ENCODE measurements around the gene BEAN1. TPM values are rescaled to one million over a fixed set of nuclear protein-coding genes. Genes with fewer than 3 reads are reported as not detected.
A peak's percentile ranks its signal among the peaks of the same experiment; 100 is the strongest.

BEAN1 gene
- total RNA-seq, 1 donor from 2014 or later, result 0.34 TPM

DNA sequence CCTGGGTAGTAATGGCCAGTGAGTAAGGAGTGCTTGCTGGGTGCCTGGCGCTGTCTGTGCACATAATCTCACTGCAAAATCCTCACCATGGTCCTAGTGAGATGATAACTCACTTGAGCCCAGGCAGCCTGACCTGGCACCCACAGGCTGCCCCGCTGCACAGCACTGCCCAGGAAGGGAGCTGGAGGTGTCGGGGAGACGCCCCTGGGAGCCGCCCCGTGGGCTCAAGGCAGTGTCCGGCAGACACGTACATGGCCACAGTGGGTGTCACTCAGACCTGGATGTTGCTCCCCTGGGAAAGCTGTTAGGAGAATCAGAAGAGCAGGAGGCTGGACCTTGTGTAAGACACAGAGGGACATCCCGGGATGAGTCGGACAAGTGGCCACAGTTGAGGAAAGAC lies 44.2 kb downstream of the BEAN1 start:
- DNase-seq, result no peak

DNA sequence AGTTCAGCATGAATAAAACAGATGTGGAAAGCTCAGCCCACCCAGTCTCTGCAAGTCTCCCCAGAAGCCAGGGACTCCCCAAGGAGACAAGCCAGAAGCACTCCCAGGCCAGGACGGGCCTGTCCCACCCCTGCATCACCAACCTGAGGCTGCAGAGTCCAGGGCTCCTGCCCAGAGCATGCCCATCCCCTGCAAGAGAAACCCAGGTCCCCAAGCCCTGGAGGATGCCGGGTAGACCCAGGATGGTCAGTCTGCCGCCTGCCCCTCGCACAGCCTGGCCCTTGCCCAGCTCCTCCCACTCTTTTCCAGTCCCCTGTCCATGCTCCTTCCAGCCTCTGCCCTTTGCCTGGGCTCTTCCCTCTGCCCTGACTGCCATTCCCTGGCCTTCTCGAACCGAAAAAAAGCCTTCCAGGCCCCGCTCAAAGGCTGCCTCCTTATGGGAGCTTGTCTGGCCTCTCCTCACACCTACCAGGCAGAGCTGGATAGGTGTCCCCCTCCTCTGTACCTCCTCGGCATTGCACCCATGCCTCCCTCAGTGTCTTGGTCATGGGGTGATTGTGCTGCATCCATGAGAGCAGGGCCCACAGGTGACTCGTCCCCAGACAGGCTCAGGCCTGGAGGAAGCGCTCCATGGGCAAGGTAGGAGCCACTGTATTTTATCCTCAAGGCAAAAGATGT lies 44.8 kb downstream of the BEAN1 start:
- no peak for DNase-seq

DNA sequence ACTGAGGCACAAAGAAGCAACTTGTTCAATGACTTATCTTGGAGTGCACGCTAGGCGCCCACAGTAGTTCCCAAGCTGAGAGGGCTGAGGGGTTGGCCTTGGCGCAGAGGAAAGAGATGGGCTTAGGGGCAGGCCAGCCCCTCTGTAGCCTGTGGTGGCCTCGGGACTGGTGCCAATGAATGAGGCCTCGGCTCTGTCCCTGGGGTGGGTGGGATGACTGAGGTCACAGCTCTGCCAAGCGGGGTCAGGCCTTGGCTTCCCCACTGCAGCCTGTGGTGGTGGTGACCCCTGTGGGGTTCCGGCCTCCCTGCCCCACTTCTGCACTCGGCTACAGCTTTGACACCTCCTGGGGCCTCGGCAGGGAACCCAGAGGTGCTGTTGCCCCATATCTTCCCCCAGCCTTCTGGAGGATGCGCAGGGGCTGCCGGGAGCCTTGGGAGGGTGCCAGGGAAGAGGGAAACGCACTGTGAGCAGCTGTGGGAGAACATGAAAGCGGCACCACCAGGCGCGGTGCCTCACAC lies 46.0 kb downstream of the BEAN1 start:
- no peak for DNase-seq

DNA sequence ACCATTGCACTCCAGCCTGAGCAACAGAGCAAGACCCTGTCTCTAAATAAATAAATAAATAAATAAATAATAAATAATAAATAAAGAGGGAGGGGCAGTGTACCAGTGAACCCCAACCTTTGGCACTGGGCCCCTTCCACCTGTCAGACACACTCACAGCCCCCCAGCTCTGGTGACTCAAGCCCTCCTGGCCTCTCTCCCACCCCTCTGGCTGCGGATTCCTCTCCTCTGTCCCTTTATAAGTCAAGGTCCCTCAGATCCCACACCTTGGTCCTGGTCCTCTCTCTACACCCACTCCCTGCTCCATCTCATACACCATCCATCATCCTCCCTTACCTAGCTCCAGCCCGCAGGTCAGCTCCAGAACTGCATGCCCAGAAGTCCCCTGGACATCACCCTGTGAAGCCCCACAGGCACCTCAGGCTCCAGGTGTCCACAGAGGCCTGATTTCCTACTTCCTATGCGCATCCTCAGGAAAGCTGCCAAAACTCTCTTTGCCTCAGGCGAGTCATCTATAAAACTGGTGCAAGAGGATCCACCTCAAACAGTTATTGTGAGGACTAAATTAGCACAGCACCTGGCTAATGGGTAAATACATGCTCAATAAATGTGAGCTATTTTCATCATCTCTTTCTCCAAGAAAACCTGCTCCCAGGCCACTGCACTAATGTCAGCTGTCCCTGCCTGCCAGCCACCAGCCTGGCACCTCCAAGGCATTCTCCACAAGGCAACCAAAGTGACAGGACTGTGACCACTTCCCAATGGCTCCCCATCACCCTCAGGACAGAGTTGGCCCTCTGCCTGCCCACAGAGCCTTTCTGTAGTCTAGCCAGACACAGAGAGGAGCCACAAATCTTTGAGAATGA lies 46.8 kb downstream of the BEAN1 start:
- no peak for DNase-seq

DNA sequence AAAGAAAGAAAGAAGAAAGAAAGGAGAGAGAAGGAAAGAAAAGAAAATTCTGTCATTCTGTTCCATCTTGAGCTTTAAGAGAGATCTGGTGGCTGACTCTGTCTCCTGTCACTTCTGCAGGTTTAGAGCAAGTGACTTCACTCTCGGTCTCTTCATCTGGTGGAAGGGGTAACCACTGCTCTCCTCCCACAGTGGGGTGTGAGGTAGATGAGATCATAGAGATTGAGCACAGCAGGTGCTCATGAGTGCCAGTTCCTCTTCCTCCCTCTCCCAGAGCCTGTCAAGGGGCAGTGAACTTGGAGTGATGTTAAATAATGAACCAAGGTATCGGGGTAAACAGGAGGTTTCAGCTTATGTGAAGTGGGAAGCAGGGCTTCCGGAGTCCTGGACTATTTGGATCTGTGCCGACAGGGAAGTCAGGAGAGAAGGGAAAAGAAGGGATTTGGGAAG lies 47.7 kb downstream of the BEAN1 start:
- peak; percentile 46 for DNase-seq

DNA sequence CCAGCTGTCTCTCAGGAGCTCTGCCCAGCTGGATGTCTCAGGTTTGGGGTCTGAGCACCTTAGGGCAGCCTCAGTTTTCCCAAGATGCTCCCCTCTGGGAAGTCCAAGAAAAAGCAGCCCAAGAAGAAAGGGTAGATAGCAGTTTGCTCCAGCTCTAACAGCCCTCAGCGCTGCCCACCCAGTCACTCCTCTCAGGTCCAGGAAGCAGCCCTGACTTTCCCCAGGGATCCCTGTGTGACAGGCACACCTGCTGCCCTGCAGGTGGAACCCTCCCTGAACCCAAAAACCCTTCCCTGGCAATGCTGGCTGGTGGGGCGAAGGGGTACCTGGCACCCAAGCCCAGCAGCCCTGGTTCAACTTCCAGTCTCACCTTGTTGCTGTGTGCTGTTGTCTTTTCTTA lies 48.1 kb downstream of the BEAN1 start:
- DNase-seq, result no peak

DNA sequence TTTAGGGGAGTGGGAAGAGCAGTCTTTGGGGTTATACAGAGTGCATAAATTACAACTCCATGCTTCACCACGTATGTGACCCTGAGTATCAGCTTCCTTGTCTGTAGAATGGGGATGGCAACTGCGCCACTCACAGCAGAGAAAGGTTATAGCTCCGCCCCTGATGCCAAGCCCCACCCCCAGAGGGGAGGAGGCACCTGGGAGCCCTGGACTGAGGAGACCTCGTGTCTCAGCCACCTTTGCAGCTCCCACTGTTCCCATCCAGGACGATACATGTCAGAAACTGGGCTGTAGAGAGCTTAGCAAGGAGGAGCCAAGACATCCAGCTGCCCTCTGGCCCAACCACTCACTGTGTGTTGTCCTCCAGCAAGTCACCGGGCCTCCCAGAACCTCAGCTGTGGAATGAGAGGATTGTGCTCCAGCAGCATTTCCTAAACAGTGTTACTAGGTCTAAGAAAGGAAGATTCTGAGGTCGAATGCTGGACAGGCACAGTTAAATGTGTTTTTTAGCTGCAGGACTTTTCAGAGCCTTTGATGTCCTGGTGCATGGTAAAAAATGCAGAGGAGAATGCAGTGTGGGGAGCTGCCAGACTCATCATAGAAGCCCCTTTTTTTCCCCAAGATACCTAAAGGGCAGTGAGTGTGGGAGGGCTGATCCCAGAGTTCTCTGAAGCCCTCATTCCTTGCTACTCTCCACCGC lies 49.4 kb downstream of the BEAN1 start:
- DNase-seq, result peak; percentile 24

DNA sequence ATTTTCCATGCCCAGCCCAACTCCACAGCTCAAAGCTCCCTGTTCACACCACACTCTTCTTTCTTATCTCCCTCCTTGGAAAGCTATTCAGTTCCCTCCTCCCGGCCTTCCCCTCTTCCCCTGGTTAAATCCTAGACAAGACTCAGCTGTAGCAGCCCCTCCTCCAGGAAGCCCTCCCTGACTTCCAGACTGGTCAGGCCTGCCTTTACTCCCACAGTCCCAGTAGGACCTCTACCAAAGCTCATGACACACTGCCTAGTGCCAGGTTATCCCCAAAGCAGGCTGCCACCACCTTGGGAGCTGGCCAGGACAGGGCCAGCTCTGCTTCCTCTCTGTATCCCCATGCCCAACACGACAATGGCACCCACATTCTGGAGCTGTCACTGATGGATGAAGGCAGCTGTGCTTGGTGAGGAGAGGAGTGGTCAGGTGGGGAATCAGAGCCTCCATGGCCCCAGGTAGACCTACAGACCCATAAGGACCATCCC lies 50.0 kb downstream of the BEAN1 start:
- no peak for DNase-seq

DNA sequence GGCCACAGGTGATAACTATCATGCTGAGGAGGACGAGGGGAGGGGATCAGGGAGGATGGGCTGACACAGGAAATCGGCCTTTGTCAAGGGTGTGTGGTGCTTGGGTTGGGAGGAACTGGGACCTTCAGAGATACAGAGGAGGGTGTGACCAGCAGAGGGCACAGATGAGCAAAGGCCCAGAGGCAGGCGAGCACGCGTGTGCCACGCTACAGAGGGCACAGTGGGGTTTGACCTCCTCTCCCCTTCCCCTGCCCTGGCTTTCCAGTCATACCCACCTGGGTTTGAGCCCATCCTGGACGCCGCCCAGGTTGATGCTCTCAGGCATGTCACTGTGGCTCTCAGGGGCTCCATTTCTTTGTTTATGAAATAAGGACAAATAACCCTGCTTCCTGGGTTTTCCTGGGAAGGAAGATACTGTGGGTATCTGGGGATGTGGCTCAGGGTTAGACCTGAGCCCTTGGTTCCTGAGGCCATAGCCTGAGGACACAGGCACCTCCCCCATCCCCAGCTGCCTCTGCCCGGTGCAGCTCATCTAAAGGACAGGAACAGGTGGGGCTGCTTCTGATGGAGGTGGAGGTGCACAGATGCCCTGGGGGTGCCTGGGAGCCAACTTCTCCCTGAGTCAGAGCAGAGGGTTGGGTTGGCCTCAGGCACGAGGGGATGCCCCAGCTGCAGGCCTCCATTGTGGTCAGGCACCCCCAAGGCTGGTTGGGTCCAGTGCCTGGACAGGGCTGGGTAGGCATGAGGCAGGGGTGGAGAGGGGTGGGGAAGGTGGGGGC lies 51.8 kb downstream of the BEAN1 start:
- DNase-seq, result peak; percentile 78

DNA sequence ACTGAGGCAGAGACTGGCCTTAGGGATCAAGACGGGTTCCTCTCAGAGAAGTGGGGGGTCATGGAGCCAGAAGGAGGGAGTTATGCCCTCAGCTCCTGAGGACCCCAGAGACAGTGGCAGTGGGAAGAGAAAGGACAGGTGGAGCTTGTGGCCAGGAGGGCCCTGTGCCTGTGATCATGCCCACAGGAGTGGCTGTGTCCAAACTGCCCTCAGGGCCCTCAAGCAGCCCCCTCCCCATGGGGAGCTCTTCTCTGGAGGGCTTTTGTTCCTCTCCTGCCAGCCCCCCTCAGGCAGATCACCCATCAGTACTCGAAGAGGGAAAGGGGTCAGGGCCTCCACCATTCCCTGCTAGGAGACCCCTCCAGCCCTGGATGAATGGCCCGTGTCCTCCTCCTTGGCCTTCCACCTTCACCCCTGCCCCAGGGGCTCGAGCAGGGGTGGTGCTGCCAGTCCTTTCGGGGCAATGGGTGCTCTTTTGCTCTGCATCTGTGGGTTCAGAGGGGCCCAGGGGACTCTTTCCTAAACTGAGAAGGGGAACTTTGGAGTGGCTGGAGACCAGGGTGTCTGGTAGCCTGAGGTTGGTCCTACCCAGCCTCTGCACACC lies 52.7 kb downstream of the BEAN1 start:
- no peak for DNase-seq

DNA sequence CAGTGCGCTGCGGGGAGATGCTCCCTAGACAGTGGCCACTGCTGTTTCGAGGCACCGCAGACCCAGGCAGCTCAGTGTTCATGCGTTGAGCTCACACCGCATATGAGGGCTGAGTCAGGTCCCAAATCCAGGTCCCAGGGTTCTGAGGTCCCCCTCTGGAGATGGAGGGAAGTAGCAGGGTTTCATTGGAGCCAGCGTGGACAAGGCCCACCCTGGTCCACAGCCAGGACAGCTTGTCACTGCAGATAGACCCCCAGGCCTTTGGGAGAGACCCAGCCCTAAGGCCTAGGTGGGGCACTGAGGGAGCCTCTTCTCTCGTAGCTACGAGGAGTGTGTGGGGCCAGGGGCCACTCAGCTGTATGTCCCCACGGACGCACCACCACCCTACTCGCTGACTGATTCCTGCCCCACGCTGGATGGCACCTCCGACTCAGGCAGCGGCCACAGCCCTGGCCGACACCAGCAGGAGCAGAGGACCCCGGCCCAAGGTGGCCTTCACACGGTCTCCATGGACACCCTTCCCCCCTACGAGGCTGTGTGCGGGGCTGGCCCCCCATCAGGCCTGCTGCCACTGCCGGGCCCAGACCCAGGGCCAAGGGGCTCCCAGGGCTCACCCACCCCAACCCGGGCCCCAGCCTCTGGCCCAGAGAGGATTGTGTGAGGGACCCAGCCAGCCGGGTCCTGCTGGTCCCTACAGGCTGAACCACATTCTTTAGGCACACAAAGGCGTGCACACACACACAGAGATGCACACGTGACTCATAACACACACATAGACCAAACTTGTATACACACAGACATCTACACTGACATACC lies 53.4 kb downstream of the BEAN1 start:
- no peak for DNase-seq

DNA sequence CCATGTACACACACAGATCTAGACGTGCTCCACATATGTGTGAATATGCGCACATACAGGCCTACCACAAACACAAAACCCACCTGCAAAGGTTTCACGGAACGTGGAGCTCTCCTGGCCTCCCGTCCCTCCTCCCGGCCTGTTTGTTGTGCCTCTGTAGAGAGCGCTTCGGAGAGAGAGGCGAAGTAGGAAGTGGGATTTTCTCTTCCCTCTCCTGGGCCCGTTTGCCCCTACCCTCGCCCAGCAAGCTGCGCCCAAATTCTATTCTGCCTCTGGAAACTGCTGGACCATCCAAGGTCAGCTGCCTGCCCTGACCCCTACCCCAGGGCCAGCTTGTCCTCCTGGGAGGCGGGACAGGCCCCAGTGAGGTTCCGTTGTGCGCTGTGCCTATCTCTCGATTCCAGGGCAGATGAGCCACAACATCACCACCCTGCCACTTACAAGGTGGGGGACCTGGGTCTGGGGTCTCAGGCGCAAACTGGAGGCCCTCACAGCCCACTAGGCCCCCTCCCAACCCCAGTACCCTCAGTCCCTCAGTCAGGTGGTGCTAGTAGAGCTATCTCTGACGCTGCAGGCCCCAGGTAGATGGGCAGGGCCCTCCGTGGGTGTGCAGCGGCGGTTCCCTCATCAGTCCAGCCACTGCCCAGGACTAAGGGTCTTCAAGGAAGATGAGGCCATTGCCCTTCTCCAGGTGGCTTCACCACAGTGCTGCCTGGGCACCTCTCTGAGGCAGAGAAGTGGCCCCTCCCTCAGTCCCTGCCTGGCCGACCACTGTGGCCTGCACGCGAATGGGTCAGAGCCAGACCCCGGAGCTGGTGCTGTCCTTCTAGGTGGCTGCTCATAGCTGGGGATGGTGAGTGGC lies 54.2 kb downstream of the BEAN1 start:
- DNase-seq, result no peak

DNA sequence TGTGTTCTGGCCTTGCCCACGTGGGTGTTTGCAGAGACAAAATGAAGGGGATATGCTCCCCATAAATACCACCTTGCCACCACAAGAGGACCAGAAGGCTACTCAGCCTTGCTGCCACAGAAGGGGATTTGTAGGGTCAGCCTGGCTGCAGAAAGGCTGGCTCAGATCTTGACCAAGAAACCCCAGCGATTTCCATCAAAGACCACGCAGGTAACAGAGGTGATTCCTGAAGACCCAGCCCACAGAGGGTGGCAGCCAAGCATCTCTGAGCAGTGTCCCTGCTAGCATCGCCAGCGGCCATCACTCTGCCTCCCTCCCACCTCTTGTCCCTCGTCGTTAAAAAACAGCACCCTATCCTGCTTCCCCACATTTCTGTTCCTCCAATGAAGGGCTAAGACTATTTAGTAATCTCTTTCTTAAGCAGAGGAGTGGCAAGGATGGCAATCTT lies 54.9 kb downstream of the BEAN1 start:
- DNase-seq, result no peak

DNA sequence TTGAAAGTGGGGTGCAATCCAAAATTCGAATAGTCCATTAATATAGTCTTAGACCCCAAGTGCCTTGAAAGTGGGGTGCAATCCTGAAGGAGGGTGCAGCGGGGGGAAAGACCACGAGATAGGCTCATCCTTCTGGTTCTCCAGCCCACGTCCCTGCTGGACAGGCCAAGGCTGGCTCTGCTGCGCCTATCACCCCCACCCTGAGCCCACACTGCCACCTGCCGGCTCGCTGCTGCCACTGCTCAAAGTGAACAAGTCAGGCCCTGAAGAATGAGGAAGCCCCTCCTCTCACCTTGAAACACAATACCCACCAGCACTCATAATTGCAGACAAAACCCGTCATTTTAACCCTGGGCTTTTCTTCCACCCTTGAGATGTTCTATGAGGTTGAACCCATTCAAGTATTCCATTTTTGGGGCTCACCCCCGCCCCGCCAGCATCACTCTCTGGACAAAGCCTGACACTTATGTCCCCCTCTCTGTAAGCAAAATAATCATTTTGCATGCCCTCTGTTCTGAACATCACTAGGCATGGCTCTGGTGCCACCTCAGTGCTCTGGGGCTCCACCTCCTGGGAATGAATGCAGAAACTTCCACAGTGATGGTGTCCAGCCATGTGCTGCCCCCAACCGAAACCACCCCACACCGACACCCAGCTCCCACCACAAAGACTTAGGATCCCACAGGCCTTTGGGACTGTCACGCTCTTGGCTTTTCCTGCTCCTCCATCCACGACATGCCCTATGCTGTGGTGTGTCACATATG lies 56.8 kb downstream of the BEAN1 start:
- peak; percentile 87 for DNase-seq

DNA sequence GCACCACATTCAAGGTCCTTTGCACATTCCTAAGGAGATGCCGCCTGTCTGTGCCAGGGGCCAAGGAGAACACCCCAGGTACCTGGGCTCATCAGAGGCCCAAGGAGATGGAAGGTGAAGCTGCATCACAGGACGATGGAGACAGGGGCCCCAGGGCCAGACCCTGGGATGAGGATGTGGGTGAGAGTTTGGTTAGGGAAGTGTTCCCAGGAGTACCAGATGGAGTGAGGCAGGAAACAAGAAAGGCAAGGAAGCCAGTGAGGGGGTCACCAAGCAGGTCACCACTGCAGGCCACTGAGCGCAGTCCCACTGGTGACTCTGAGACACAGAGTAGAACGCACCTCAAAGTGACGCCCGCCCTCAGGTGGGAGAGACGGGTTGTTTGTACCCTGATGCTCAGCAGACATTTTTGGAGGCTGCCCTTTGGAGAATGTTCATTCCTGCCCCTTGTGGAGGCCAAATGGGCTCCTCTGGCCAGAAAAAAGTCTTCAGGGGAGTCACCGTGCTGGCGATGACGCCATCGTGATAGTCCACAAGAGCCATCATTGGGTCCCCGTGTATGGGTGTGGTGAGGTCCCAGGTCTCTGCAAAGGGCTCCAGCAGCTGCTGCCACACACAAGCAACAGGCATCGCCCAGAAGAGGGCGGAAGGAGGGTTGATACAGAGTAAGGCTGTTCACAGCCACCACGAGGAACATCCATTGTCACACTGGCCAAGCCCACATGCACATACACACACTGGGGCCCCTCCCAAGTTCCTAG lies 57.5 kb downstream of the BEAN1 start:
- no peak for DNase-seq

DNA sequence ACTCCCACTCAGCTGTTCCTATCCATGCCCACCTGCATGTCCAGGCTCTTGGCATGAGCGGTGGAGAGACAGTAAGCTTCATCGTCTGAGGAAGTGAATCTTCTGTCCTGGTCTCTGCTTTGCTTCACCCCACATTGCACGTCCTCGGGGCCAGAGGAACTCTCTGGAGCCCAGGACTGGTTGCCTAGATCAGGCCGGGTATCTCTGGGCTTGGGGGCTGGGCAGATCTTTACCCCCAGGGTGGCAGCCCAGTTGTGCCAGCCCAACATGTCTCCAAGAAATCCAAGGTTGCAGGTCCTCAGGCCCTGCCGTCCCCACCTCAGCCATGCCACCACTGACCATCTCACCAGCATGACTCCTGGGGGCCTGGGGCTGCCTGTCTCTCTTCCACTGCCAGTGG lies 58.3 kb downstream of the BEAN1 start:
- no peak for DNase-seq

DNA sequence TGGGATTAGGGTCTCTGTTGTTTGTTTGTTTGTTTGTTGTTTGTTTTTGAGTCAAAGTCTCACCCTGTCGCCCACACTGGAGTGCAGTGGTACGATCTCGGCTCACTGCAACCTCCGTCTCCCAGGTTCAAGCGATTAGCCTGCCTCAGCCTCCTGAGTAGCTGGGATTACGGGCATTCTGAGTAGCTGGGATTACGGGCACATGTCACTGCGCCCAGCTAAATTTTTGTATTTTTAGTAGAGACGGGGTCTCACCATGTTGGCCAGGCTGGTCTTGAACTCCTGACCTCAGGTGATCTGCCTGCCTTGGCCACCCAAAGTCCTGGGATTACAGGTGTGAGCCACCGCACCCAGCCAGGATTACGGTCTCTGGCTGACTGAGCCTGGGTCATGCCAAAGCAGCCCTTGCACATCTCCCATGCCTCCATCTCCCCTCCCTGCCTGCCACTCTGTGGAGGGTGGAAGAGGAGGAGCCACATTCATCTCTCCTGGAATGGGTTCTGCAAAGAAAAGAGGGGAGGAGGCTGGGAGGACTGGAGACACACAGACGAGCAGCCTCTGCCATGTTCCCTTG lies 59.2 kb downstream of the BEAN1 start:
- DNase-seq, result no peak

Data from dermis blood vessel endothelial cell (primary cell).